NCI-H345 treated with DMSO at 0.1 percent for 48 hours (cell line): ENCODE results near the gene TMBIM6.

Experiments
- DNase-seq: peaks from one replicate; lab custom pipeline; 2025; ENCODE audit not compliant: unreplicated experiment; lab: John Stamatoyannopoulos, UW

TMBIM6 gene

GRCh38 chr12:49796606-49797448, 55.5 kb downstream of the TMBIM6 start:
- DNase-seq = no peak

DNA sequence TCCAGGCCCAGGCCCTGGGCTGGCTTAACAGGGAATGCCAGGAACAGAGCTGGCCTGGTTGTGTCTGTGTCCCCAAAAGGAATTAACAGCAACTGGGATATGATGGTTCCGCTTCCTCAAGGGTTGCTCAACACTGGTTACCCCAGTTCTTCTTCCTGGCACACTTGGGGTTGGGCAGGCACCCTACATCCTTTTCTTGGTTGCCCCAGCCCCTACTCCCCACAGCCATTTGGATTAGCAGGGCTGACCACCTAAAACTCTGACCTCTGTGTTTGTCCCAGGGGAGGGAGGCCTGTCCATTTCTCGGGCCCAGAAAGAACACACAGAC, 56.1 kb downstream of the TMBIM6 start:
- DNase-seq = no peak

- no peak for DNase-seq
Measured at GRCh38 chr12:49798248-49798647, 56.9 kb downstream of the TMBIM6 start.

GRCh38 chr12:49798934-49799333, 57.6 kb downstream of the TMBIM6 start:
- no peak for DNase-seq

- DNase-seq = no peak
Measured at GRCh38 chr12:49800421-49801140, 59.2 kb downstream of the TMBIM6 start.

DNA sequence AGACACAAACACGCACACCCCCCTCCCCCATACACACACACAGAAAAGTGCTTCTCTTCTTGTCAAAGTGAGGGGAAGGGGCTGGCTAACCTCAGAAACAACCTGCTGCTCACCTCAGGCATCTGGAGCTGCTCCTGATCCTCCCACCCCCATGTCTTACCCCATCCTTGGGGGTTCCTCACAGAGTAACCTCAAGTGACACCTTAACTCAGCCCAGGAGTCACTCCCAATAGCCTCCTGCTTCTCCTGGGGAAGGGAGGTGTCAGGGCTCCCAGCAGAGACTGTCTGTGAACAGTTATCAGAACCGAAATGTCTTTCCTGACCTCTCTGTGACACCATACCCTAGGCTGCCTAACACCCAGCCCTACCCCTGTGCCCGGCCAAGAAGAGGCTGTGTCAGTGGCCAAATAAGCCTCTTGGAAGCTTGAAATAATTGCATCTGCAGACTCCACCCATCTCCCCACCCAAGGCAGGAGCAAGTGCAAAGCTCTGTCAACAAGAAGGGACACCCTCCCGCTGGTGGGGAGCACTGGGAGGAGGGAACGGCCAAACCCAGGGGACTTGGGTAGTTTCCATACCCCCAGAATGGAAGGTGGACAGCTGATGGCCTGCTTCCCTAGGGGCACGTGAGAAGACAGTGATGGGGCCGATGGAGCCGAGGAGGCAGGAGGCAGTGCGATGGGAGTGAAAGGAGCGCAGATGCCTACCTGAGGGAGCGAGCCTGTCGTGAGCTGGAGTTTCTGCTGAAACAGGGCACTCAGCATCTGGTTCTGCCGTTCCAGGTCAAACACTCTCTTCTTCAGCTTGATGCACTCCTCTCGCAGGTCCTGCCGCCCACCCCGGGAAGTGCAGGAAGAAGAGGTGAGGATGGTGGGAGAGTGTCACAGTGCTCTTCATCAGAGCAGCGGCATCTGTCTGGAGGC, 60.0 kb downstream of the TMBIM6 start:
- no peak for DNase-seq

DNA sequence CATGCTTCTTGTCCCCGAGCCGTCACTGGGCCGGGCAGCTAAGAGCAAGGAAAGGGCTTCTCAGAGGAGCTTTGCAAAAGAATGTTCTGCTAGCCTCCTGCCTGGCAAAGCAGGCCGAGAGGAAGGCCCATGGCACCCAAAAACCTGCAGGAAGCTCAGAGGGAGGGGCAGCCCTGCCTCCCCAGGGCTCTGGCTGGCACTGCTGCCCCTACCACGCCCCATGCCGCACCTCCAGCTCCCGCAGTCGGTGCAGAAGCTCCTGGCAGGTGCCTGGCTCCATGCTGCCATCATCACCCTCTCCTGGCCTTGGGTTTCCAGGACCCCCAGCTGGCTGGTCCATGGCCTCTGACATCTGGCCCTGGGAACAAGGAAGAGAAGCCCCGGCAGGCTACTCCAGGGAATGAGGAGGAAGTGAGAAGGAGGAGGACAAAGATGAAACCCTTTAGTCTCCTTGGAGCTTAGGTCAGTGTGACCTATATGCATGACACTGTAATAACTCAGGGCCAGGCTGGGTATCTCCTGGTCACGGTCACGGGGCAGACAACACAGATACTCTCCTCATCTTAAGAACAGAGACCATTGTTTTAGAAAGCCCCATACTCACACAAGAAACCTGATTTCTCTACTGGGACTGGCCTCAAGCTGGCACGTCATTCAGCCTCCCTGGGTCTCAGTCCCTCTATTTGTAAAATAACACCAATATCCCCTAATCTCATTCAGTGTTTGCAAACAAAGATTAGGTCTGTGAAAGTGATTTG, 62.5 kb downstream of the TMBIM6 start:
- DNase-seq = no peak

- no peak for DNase-seq
Measured at GRCh38 chr12:49804821-49805220, 63.5 kb downstream of the TMBIM6 start.

GRCh38 chr12:49805409-49805808, 64.1 kb downstream of the TMBIM6 start:
- DNase-seq = no peak

DNA sequence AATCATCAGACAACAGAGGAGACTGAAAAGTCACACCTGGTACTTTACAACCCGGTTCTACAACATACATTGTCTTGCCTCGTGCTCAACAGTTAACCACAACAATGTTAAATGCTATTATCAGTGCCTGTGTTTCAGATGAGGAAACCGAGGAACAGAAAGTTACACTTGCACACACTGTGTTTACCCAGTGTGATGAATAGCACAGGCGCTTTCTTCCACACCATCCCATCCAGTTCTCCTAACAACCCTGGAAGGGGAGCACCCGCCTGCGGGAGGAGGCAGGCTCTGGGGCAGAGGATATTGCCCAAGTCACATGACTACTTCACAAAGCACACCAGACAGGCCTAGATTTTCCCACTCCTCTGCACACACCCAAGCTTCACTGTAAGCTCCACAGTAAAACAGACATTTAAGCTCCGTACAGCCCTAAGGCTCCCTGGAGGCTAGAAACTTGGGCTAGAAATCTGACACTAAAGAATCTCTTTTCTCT, 65.0 kb downstream of the TMBIM6 start:
- DNase-seq = no peak

- no peak for DNase-seq
Measured at GRCh38 chr12:49806877-49807276, 65.5 kb downstream of the TMBIM6 start.

- DNase-seq = no peak
Measured at GRCh38 chr12:49807991-49808580, 66.7 kb downstream of the TMBIM6 start.

- no peak for DNase-seq
Measured at GRCh38 chr12:49808686-49809380, 67.5 kb downstream of the TMBIM6 start.

GRCh38 chr12:49809381-49809905, 68.1 kb downstream of the TMBIM6 start:
- no peak for DNase-seq

DNA sequence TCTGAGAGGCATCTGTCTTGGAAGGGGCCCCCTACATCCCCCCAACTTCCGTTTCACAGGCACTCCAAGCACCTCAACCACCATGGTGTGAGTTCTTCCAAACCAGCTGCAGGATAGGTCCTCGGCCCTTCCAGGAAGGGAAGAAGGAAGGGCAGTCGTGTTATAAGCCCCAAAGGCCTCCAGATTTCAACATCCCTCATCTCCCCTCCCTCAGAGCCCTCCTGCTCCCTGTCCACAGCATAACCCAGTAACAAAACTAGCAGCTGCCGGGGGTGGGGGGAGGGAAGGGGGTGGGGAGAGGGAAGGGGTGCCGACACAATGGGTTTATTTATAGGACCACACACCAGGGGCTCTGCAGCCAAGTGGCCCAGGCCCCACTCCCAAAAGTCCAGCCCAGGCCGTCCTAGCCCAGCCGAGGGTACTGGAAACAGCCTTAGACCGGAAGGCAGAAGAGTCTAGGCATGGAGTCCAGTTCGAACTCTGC, 68.6 kb downstream of the TMBIM6 start:
- DNase-seq = no peak

DNA sequence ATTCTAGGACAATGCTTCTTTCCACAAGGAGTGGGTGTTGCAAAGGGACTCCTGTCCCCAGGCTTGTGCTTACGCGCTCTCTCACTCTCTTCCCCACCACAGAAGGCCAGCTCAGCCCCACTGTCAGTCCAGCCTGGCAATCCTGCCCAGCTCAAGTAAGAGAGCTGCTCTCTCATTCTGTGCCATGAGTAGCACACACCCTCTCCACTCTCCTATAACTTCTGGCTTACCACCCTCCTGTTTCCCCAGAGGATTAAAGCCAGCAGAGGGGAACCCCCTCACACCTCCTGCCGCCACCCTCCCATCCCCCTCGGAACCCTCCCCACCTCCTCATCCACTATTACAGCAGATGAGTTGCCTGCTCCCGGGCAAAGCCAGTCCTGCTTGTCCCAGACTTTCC, 69.8 kb downstream of the TMBIM6 start:
- DNase-seq = no peak

GRCh38 chr12:49811961-49812401, 70.6 kb downstream of the TMBIM6 start:
- DNase-seq = no peak

DNA sequence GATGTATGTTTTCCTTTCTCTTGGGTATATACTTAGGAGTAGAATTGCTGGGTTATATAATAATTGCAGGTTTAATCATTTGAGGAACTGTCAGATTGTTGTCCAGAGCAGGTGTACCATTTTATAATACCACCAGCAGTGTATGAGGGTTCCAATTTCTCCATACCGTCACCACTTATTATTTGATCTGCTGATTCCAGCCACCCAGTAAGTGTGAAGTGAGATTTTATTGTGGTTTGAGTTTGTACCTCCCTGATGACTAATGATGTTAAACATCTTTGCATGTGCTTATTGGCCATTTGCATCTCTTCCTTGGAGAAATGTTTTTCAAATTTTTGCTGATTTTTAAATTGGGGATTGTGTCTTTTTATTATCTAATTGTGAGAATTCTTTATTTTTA, 71.8 kb downstream of the TMBIM6 start:
- DNase-seq = no peak
